ENCODE measurements around the gene PLCH1. TPM values are rescaled to one million over a fixed set of nuclear protein-coding genes. Genes with fewer than 3 reads are reported as not detected.
"Not testable (repeated sequence)": the region's sequence is repeated elsewhere in the genome, so short reads cannot be mapped to it uniquely, and the experiment has no call there.

The PLCH1 gene
- total RNA-seq, 1 donor from 2014 or later = 1.3 TPM

- no peak for DNase-seq (ENCODE audit: low spot score in 2 of 2, unreplicated experiment in 2 of 2)
- no peak overlapping the region for H3K27ac Mint-ChIP-seq
- no peak for TF ChIP-seq CTCF (IDR thresholded peaks at IDR 0.05; ENCODE audit: unreplicated experiment)
- no peaks in the 10 kb centered on the region for H3K9me3 Mint-ChIP-seq
- H3K4me3 Mint-ChIP-seq = no peak overlapping the region
- peaks cover 2% of the 10 kb centered on the region for H3K27me3 Mint-ChIP-seq (ENCODE audit: low read depth)
- H3K4me1 Mint-ChIP-seq = peaks cover 1% of the 10 kb centered on the region
- no peaks in the 10 kb centered on the region for H3K36me3 Mint-ChIP-seq
Measured at GRCh38 chr3:155635056-155635455, 109.8 kb downstream of the PLCH1 start.

- no peaks in the 10 kb centered on the region for H3K9me3 Mint-ChIP-seq
- no peaks in the 10 kb centered on the region for H3K36me3 Mint-ChIP-seq
- H3K4me3 Mint-ChIP-seq = no peak overlapping the region
- H3K27ac Mint-ChIP-seq = no peak overlapping the region
- no peak for TF ChIP-seq CTCF (IDR thresholded peaks at IDR 0.05; ENCODE audit: unreplicated experiment)
- peaks cover 2% of the 10 kb centered on the region for H3K27me3 Mint-ChIP-seq (ENCODE audit: low read depth)
- no peak for DNase-seq (ENCODE audit: low spot score in 2 of 2, unreplicated experiment in 2 of 2)
- H3K4me1 Mint-ChIP-seq = peaks cover 9% of the 10 kb centered on the region
Measured at GRCh38 chr3:155634121-155634719, 110.7 kb downstream of the PLCH1 start.

GRCh38 chr3:155631323-155632019 is 113.4 kb downstream of the PLCH1 start:
- Mint-ChIP-seq H3K27ac (no peak overlapping the region), H3K4me1 (peaks cover 14% of the 10 kb centered on the region), H3K36me3 (no peaks in the 10 kb centered on the region), H3K9me3 (no peaks in the 10 kb centered on the region), H3K27me3 (ENCODE audit: low read depth) (peaks cover 2% of the 10 kb centered on the region), H3K4me3 (no peak overlapping the region)
- TF ChIP-seq CTCF (IDR thresholded peaks at IDR 0.05; ENCODE audit: unreplicated experiment) = no peak
- no peak for DNase-seq (ENCODE audit: low spot score in 2 of 2, unreplicated experiment in 2 of 2)

DNA sequence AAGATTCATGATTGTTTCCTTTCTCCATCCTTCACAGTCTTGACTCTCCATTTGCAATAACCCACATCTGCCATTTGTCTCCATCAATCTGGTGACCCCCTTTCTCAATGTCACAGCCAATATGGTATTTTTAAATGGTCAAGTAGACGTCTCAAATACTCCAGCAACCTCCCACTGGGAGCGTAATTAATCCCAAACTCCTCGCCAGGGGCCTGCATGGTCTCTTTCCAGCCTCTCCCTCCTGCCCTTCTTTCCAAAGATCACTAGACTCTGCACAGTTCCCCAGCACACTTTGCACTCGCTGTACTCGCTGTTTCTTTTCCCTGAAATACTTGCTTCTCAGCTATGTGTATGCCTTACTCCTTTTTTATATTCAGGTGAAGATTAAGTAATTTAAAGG is 115.3 kb downstream of the PLCH1 start:
- Mint-ChIP-seq H3K4me3 (no peak overlapping the region), H3K27me3 (ENCODE audit: low read depth) (peaks cover 2% of the 10 kb centered on the region)

GRCh38 chr3:155629056-155629455 is 115.8 kb downstream of the PLCH1 start:
- Mint-ChIP-seq H3K27me3 (ENCODE audit: low read depth) (peaks cover 2% of the 10 kb centered on the region), H3K9me3 (peaks cover 9% of the 10 kb centered on the region), H3K36me3 (no peaks in the 10 kb centered on the region), H3K27ac (no peak overlapping the region), H3K4me3 (no peak overlapping the region), H3K4me1 (peaks cover 14% of the 10 kb centered on the region)
- TF ChIP-seq CTCF (IDR thresholded peaks at IDR 0.05; ENCODE audit: unreplicated experiment) = no peak
- no peak for DNase-seq (ENCODE audit: low spot score in 2 of 2, unreplicated experiment in 2 of 2)

More for the DNA sequence above, 115.3 kb downstream of the PLCH1 start:
- peaks cover 14% of the 10 kb centered on the region for H3K4me1 Mint-ChIP-seq
- TF ChIP-seq CTCF (IDR thresholded peaks at IDR 0.05; ENCODE audit: unreplicated experiment) = no peak
- H3K9me3 Mint-ChIP-seq = peaks cover 7% of the 10 kb centered on the region
- H3K27ac Mint-ChIP-seq = no peak overlapping the region
- DNase-seq (ENCODE audit: low spot score in 2 of 2, unreplicated experiment in 2 of 2) = no peak
- H3K36me3 Mint-ChIP-seq = no peaks in the 10 kb centered on the region

- H3K27me3 Mint-ChIP-seq (ENCODE audit: low read depth); DNase-seq (ENCODE audit: low spot score in 2 of 2, unreplicated experiment in 2 of 2); H3K4me3 Mint-ChIP-seq; H3K36me3 Mint-ChIP-seq; H3K27ac Mint-ChIP-seq; H3K4me1 Mint-ChIP-seq: not testable (repeated sequence)
- H3K9me3 Mint-ChIP-seq = peaks cover 20% of the 10 kb centered on the region
Measured at GRCh38 chr3:155622647-155623046, 122.2 kb downstream of the PLCH1 start.

DNA sequence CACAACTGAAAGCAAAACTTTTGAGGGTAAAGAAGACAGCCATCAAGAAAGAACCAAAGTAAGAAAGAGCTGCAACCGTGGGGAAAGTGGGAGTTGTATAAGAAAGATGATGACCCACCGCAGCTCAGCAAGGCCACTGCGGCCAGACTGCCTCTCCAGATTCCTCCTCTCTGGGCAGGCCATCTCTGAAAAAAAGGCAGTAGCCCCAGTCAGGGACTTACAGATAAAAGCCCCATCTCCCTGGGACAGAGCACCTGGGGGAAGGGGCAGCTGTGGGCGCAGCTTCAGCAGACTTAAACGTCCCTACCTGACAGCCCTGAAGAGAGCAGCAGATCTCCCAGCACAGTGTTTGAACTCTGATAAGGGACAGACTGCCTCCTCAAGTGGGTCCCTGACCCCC is 124.3 kb downstream of the PLCH1 start:
- not testable (repeated sequence) for H3K36me3 Mint-ChIP-seq; H3K4me1 Mint-ChIP-seq; H3K4me3 Mint-ChIP-seq; DNase-seq (ENCODE audit: low spot score in 2 of 2, unreplicated experiment in 2 of 2); H3K27ac Mint-ChIP-seq; H3K27me3 Mint-ChIP-seq (ENCODE audit: low read depth)
- H3K9me3 Mint-ChIP-seq = peaks cover 28% of the 10 kb centered on the region

All from mesothelial cell of epicardium (in vitro differentiated cells).